Psoas muscle (tissue), 8 donors: ENCODE results near the gene CACNA1C. TPM values are rescaled to one million over a fixed set of nuclear protein-coding genes. Genes with fewer than 3 reads are reported as not detected.

Source experiments
- ATAC-seq, 4 donors: fragments of 200-7000 bp; cut with Tn5 transposase; one replicate each; pipeline ENCODE4 v1.9.1; 2020; ENCODE audit warnings: moderate library complexity in 3 of 4, mild to moderate bottlenecking in 2 of 4
- DNase-seq, 2 donors: peaks; one replicate each; pipeline ENCODE4 v3.0.0-alpha.2; 2020
- H3K27ac ChIP-seq: fragments of 200-600 bp; one replicate; pipeline ENCODE4 v1.8.0; 2022
- H3K27me3 ChIP-seq, 3 donors: fragments of 200-600 bp in 1 of 3; one replicate each; pipeline versions ENCODE4 v1.6.1 to v1.8.0; 2013 to 2022; ENCODE audit warnings: low read length in 2 of 3, mild to moderate bottlenecking in 2 of 3, moderate library complexity in 1 of 3; ENCODE audit not compliant: insufficient read depth in 3 of 3
- H3K36me3 ChIP-seq, 2 donors: fragments of 200-600 bp in 1 of 2; one replicate each; pipeline versions ENCODE4 v1.6.1 to v1.8.0; 2013 to 2022; ENCODE audit warnings: low read depth in 1 of 2, mild to moderate bottlenecking in 1 of 2, moderate library complexity in 1 of 2; ENCODE audit not compliant: insufficient read depth in 1 of 2
- H3K4me1 ChIP-seq: fragments of 200-600 bp; one replicate; pipeline ENCODE4 v1.8.0; 2022
- H3K4me3 ChIP-seq: fragments of 200-600 bp; one replicate; pipeline ENCODE4 v1.8.0; 2022; ENCODE audit warnings: mild to moderate bottlenecking
- H3K9me3 ChIP-seq: fragments of 200-600 bp; one replicate; pipeline ENCODE4 v1.8.0; 2022
- CTCF ChIP-seq: fragments of 200-600 bp; IDR thresholded peaks from one replicate; pipeline ENCODE4 v1.8.0; 2022; ENCODE audit warnings: antibody characterized with exemption
- WGBS, 3 donors: extraction: QIAGEN DNeasy Blood & Tissue Kit; methylation state at CpG; one replicate each; pipeline versions ENCODE4 v1.1.6 to v1.1.7; 2013; 5-methylcytosine and 5-hydroxymethylcytosine counted together
- intact Hi-C, 2 donors: fragments of 100-400 bp; cut with DNase I; formaldehyde crosslinking; loops; one replicate each; pipeline versions ENCODE4 v1.11.0 to v1.14.2; 2022
- polyA plus RNA-seq, 3 donors: library from polyadenylated mRNA; stranded (reverse); fragments of 200-250 nt; gene quantifications; one replicate each; pipeline ENCODE4 v1.2.3, GENCODE V29; 2013
- total RNA-seq, 4 donors: library from RNA; stranded (reverse); fragmentation: NEBNext Ultra II Directional in 2 of 4; extraction: Animal tissue kit (Norgen Biotek cat#: 25700) in 2 of 4; gene quantifications; one replicate each; pipeline versions ENCODE4 v1.2.1 to v1.2.4, GENCODE V29; 2021 to 2023
- donor health status: healthy with polysubstance abuse.
- donor health status: DM: no; HTN: no; CAD: no; lungs with moderate emphysema.
- donor health status: Bipolar disorder and iron deficiency.
- donor health status: healthy.
- donor health status: DM: yes; HTN: yes; CAD: no.
- donor health status: DM: no; HTN: no; CAD: no.
- donor health status: DM: no; HTN: no; CAD: no.
- donor health status: DM: yes; HTN: yes; CAD: no.

The CACNA1C gene
- total and polyA plus RNA-seq, 7 donors = 0.26 to 2.9 (median 0.95) TPM

GRCh38 chr12:2390850-2391390 lies 338.1 kb downstream of the CACNA1C start:
- no peaks in the 10 kb centered on the region for H3K4me1 ChIP-seq
- no peak for TF ChIP-seq CTCF
- H3K4me3 ChIP-seq = no peak overlapping the region
- H3K27ac ChIP-seq = no peak overlapping the region
- peaks cover 0 to 12% (median 0%) of the 10 kb centered on the region in 3 donors for H3K27me3 ChIP-seq
- DNase-seq (no peak), ATAC-seq (no peak)
- H3K9me3 ChIP-seq = no peaks in the 10 kb centered on the region
- H3K36me3 ChIP-seq = no peaks in the 10 kb centered on the region
- intact Hi-C loops = no loop called here
- 88 to 90% (median 89%) methylated on average over 10 of the region's 10 CpGs for WGBS, 3 donors

GRCh38 chr12:2391740-2392331 lies 339.0 kb downstream of the CACNA1C start:
- H3K27ac ChIP-seq = no peak overlapping the region
- no peaks in the 10 kb centered on the region for H3K4me1 ChIP-seq
- no peaks in the 10 kb centered on the region for H3K36me3 ChIP-seq
- intact Hi-C loops = no loop called here
- H3K4me3 ChIP-seq = no peak overlapping the region
- no peaks in the 10 kb centered on the region for H3K9me3 ChIP-seq
- 71 to 84% (median 74%) methylated on average over 9 of the region's 9 CpGs for WGBS, 3 donors
- peaks cover 0 to 10% (median 0%) of the 10 kb centered on the region in 3 donors for H3K27me3 ChIP-seq
- ATAC-seq = no peak
- DNase-seq = no peak
- TF ChIP-seq CTCF = no peak

- H3K27me3 ChIP-seq = peaks cover 0 to 10% (median 0%) of the 10 kb centered on the region in 3 donors
- ATAC-seq (no peak), DNase-seq (no peak)
- TF ChIP-seq CTCF = no peak
- WGBS, 3 donors = 83 to 93% (median 83%) methylated on average over 4 of the region's 4 CpGs
- no peak overlapping the region for H3K27ac ChIP-seq
- no peaks in the 10 kb centered on the region for H3K9me3 ChIP-seq
- H3K36me3 ChIP-seq = no peaks in the 10 kb centered on the region
- H3K4me3 ChIP-seq = no peak overlapping the region
- H3K4me1 ChIP-seq = no peaks in the 10 kb centered on the region
- intact Hi-C loops = no loop called here
Observed at GRCh38 chr12:2393016-2393415, 340.2 kb downstream of the CACNA1C start.

- intact Hi-C loops = no loop called here
- Histone ChIP-seq H3K27me3 (peaks cover 0 to 3% (median 0%) of the 10 kb centered on the region in 3 donors), H3K4me1 (no peaks in the 10 kb centered on the region), H3K4me3 (no peak overlapping the region), H3K27ac (no peak overlapping the region), H3K9me3 (no peaks in the 10 kb centered on the region), H3K36me3 (no peaks in the 10 kb centered on the region)
- TF ChIP-seq CTCF = no peak
- DNase-seq (no peak), ATAC-seq (no peak)
- 85 to 92% (median 91%) methylated on average over 6 of the region's 6 CpGs for whole genome bisulfite sequencing, 3 donors
Observed at GRCh38 chr12:2393996-2394395, 341.2 kb downstream of the CACNA1C start.
